Adrenal gland (tissue), 5 donors: ENCODE data around the gene UST.

Source experiments
- CTCF ChIP-seq, 6 experiments: fragments of 450-650 bp in 4 of 6; fragments of 200-600 bp in 2 of 6; sonication (generic) in 1 of 6; IDR thresholded peaks; 1 replicate in 5 of 6; 2 replicates in 1 of 6; pipeline versions ENCODE4 v1.5.1 to v1.8.0; 2016 to 2021; ENCODE audit warnings: antibody characterized with exemption in 6 of 6, mild to moderate bottlenecking in 2 of 6, moderate library complexity in 1 of 6
- POLR2A ChIP-seq, 2 donors: fragments of 450-650 bp; IDR thresholded peaks; one replicate each; pipeline ENCODE4 v1.6.1; 2017; ENCODE audit warnings: antibody characterized with exemption in 2 of 2, mild to moderate bottlenecking in 2 of 2, moderate library complexity in 1 of 2
- donor health status: DM: no; HTN: no; CAD: no.

GRCh38 chr6:148987982-148988381 is 241.2 kb downstream of the UST start:
- TF ChIP-seq CTCF (IDR thresholded peaks at IDR 0.05) (no peak), POLR2A (IDR thresholded peaks at IDR 0.05) (no peak)
